GM19324 (cell line): Measurements from ENCODE around the gene MDFIC2.
"Not testable (repeated sequence)": the region's sequence is repeated elsewhere in the genome, so short reads cannot be mapped to it uniquely, and the experiment has no call there.

Experiments
- ATAC-seq: cut with Tn5 transposase; IDR thresholded peaks from one replicate; pipeline ENCODE4 v1.9.1; 2021; ENCODE audit warnings: mild to moderate bottlenecking, moderate library complexity; ENCODE audit not compliant: unreplicated experiment, low FRiP score

MDFIC2 gene

GRCh38 chr3:70264122-70264780, 48.2 kb downstream of the MDFIC2 start:
- ATAC-seq, result no peak

DNA sequence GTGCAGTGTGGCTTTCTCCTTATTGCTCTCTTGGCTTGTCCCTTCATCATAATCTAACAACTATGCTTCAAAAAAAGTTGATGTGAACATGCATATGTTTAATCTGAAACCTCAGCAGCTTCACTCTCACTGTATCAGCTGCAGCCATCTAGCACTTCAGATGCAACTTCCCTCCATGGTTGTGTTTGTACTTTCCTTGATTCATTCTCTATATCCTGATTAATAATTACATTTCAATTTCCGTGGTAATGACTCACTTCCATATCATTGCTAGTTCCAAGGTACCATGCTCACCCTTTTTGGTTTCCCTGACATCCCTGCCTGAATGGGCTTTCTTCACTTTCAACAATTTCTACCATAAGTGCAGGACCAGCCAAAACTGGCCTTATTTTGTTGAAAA, 51.2 kb downstream of the MDFIC2 start:
- ATAC-seq, result no peak

DNA sequence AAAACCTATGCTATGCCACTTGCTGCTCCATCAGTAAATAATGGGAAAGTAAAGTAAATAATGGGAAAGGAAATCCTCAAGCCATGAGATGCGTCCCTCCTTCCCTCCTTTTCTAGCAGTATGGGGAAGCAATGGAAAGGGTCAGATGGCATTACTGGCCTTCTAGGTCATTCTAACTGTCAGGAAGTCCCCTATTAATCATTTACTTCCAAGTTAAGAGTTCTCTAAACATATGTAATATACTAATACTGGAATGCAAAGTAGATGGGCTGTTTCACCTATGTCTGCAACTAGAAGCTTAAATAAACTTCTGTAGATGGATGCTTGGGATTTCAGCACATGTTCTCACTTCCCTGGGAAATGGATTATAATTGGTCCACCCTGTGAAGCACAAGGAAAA, 55.9 kb downstream of the MDFIC2 start:
- ATAC-seq, result no peak

- no peak for ATAC-seq
Observed at GRCh38 chr3:70250492-70250891, 61.9 kb downstream of the MDFIC2 start.

DNA sequence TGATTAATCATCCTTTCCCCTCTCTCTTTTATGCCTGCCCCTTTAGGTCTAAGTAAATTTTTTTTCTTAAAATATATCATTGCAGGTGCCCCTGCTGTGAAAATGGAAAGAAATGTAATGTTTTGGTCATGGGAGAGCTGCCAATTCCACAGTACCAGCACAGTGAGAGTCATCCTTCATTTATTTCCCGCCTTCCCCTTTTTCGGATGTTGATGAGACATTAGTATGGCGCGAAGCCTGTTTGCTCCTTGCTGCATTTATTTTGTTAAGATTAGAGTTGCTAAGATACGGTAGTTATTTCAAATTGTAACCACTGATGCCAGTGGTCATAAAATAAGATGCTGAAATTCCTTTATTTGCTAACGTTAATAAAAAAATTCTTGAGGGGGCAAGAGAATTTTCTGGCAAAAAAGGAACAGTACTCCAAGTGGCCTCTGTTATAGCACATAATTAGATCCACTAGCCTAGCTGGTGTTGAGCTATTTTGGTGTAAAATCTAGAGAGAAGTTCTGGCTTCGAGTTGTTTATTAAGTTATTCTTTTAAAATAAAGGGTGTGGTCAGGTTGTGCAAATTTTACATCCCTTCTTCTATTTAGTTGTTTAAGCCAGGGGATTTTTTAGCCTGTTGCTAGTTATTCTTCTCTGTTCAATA, 62.8 kb downstream of the MDFIC2 start:
- no peak for ATAC-seq

DNA sequence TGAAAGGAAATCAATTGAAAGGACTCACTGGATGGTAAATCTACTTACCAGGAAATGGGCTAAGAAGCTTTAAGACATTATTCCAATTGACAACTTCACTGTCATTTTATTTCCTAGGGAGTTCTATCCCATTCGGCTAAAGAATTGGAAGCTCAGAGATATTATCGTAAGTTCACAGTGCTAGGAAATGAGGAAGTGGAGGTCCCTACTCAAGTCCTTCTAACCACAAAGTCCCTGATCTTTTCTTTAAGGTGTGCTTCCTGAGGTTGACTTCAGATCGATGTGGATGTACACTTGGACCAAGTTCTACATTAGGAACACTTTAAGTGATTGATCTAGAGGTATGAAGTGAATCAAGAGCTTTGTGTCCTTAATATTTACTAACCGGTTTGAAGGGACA, 63.6 kb downstream of the MDFIC2 start:
- ATAC-seq, result no peak

- ATAC-seq, result no peak
Observed at GRCh38 chr3:70247955-70248354, 64.5 kb downstream of the MDFIC2 start.

- ATAC-seq, result no peak
Observed at GRCh38 chr3:70245746-70246525, 66.5 kb downstream of the MDFIC2 start.

DNA sequence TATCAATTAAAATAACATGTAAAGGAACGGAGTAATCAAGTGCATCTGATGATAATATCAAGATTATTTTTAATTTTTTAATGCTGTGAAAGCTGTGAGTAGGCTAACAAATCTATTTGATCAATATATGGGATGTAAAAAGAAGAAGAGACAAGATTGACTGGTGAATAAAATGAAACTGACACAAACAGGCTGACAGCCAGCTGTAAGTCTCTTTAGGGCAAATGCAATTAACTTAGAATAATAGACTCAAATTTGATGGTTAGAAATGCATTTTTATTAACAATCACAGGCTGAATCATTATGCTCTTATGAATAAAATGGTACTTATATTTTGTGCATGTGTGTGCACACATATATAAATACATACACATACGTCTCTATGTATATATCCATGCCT, 68.0 kb downstream of the MDFIC2 start:
- ATAC-seq, result no peak

DNA sequence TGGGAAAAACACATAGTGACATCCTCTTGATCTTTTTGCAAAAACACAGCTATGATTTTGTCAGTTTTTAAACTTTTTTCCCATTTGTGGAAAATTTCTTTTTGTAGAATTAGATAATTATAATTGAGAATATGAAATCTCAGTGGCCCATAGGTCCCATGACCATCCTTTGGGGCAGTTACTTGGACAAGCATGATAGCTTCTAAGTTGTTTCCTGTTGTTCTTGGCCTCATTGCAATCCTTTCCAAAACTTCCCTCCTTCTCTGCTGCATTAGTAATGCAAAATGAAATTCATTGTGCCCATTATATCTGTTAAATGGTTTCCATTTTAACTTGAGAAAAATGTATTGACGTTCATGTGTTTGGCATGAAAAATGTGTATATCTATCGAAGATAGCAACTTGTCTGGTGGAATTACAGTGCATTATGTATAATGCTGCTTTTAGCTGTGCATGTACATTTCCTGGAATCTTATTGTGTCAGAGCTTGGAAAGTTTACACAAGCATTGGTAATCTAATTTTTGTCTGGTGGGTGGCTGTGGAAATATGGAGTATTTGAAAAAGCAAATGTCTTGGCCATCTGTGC, 70.0 kb downstream of the MDFIC2 start:
- ATAC-seq, result no peak

GRCh38 chr3:70233812-70234211, 78.6 kb downstream of the MDFIC2 start:
- ATAC-seq, result no peak

DNA sequence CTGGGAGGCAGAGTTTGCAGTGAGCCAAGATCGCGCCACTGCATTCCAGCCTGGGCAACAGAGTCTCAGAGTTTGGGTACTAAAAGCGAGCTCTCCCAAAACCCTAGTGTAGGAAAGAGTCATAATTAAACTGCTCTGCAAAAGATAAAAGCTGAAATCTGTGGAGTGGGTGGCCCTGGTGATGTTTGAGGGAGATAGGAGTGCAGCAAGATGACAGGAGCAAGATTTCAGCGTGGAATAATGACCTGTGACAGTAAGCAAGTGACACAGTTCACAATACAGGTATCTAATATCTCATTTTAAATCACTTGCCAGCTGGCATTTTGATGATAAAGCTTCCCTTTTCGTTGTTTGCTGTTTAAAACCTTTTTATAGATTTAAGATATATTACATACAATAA, 79.3 kb downstream of the MDFIC2 start:
- ATAC-seq, result no peak

GRCh38 chr3:70231266-70231701, 81.2 kb downstream of the MDFIC2 start:
- no peak for ATAC-seq

DNA sequence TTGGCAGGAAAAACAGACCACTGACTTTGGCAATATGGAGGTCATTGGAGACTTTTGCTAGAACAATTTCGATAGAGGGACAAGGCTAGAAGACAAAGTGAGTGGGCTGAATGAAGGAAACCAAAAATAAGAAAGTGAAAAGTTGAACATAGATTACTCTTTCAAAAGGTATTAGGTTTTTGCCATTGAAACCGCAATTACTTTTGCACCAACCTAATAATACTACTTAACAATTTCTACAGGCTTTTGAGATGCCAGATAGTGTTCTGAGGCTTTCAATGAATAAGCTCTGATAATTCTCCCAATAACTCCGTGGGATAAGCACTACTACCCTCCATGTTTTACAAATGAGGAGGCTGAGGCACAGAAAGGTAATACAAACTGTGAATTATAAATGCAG, 85.0 kb downstream of the MDFIC2 start:
- ATAC-seq, result no peak

GRCh38 chr3:70225146-70225545, 87.3 kb downstream of the MDFIC2 start:
- ATAC-seq, result no peak

GRCh38 chr3:70224337-70224736, 88.1 kb downstream of the MDFIC2 start:
- ATAC-seq, result no peak

GRCh38 chr3:70218471-70218870, 94.0 kb downstream of the MDFIC2 start:
- ATAC-seq, result no peak

GRCh38 chr3:70211274-70211673, 101.2 kb downstream of the MDFIC2 start:
- not testable (repeated sequence) for ATAC-seq

GRCh38 chr3:70201975-70202374, 110.5 kb downstream of the MDFIC2 start:
- ATAC-seq, result no peak

- no peak for ATAC-seq
Observed at GRCh38 chr3:70189884-70190473, 122.5 kb downstream of the MDFIC2 start.

DNA sequence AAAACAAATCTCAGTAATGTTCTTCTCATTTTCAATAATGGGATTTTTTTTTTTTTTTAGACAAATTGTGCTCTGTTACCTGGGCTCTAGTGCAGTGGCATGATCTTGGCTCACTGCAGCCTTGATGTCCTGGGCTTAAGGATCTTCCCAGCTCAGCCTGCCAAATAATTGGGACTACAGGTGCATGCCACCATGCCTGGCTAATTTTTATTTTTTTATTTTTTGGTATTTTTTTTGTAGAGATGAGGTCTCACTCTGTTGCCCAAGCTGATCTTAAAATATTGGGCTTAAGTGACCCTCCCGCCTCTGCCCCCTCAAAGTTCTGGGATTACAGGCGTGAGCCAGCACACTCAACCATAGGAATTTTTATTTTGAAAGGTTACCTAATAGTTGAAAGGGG, 126.2 kb downstream of the MDFIC2 start:
- ATAC-seq, result no peak
